ENCODE results near the gene CYP4B1.

DNA sequence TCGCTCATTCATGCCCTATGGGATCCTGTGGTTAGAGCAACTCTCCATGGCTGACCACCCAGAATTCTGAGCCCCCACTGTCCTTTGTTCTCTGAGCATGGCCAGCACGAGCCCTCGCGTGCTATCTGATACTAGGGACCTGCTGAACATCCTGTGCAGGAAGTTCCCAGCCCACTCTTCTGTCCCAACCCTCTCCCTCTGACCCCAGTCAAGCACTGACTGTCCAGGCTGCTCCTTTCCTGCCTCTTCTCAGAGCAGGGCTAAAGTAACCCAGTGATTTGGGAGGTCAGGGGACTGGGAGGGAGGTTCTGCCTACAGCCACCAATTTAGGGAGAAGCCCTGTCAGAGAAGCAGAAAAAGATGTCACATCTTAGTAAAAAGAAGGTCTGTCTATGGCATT lies 21.2 kb downstream of the CYP4B1 start:
- TF ChIP-seq CTCF (IDR thresholded peaks at IDR 0.05) (no peak), POLR2A (IDR thresholded peaks at IDR 0.05; ENCODE audit: low read depth) (no peak), POLR2AphosphoS5 (IDR thresholded peaks at IDR 0.05) (no peak)

Measured in esophagus muscularis mucosa (tissue), 3 donors.